ENCODE results near the gene AHDC1.

- no peak for TF ChIP-seq CTCF (IDR thresholded peaks at IDR 0.05; ENCODE audit: low read depth, low read length, poor library complexity, severe bottlenecking)
- no peak for TF ChIP-seq EZH2phosphoT487 (IDR thresholded peaks at IDR 0.05; ENCODE audit: borderline replicate concordance, low read length)
These were observed 36.8 kb downstream of the AHDC1 start for GRCh38 chr1:27567146-27567526.
